NCI-H128 (cell line): Measurements from ENCODE around the gene LRRC42.
"Not testable (repeated sequence)": the region's sequence is repeated elsewhere in the genome, so short reads cannot be mapped to it uniquely, and the experiment has no call there.

Source experiments
- DNase-seq: peaks from one replicate; lab custom pipeline; 2025; ENCODE audit not compliant: unreplicated experiment; lab: John Stamatoyannopoulos, UW

The LRRC42 gene

DNA sequence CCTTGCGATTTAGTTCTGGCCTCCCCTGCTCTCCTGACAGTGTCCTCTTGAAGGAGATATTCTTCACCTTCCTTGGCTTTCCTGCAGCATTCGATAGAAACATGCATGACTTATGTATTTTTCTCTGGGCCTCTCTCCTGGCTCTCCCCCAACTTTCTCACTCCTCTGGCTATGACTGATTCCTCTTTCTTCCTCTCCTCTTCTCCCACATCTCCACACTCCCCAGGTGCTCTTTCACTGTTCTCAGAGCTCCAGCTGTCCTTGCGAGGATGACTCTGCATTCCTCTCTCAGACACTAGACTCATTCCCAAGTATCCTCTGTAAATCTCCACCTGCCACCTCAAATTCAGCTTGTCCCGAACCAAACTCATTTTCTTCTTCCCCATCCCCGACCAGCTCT is 18.0 kb downstream of the LRRC42 start:
- DNase-seq: no peak

GRCh38 chr1:53966794-53967193 is 20.6 kb downstream of the LRRC42 start:
- no peak for DNase-seq

DNA sequence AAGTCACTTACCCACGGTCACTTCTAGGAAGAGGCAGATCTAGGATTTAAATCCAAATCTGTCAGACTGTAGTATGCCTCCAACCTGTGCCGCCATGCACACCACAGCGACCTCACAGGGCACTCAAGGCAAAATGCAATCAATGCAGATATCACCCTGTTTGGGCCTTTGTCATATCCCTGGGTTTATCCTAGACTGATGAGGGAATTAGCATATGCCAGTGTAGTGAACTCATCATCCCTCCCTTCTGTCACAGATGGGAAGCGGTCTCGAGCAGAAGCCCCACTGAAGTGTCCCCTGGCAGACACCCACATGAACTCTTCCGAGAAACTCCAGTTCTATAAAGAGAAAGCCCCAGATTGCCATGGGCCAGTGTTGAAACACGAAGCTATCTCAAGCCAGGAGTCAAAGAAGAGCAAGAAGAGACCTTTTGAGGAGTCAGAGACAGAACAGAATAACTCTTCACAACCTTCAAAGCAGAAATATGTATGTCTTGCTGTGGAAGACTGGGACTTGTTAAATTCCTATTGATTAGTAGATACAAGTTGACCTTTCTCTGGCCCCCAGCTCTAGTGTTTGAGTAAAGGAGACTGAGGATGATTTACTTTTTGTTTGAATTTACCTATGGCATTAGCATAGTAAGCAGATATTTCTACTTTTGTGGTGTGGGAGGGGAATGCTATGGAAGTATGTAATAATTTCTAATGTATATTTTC is 21.4 kb downstream of the LRRC42 start:
- DNase-seq: no peak

DNA sequence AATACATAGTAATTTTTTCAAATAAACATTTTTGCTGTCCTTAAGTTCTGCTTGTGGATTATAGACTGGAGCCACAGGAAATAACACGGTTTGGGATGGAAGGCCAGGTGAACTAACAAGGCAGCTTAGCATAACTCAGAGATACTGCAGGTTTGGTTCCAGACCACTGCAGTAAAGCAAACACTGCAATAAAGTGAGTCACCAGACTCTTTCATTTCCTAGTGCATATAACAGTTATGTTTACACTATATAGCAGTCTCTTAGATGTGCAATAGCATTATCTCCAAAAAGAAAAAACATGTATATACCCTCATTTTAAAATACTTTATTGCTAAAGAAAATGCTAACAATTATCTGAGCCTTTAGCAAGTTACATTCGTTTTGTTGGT is 22.0 kb downstream of the LRRC42 start:
- no peak for DNase-seq

- not testable (repeated sequence) for DNase-seq
Observed at GRCh38 chr1:53969323-53969722, 23.2 kb downstream of the LRRC42 start.

DNA sequence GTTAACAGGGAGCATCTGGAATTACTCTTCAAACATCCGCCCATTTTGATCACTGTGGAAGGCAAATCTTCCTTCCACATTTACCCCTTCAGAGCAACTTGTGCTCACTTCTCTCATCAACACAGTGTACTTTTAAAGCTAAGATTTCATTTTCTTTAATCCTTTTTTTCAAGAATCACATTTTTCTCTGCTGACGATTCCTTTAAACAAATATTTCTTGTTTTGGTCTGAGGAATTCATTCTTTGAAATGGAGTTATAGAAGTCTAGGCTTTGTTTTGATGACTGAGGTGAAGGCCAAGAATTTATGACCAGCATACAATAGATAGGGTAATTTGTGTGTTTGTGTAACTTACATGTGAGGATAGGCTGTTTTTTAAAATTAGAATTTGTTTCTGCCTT is 25.6 kb downstream of the LRRC42 start:
- DNase-seq: no peak

GRCh38 chr1:53975861-53976260 is 29.7 kb downstream of the LRRC42 start:
- no peak for DNase-seq

- no peak for DNase-seq
Observed at GRCh38 chr1:53979712-53980450, 33.7 kb downstream of the LRRC42 start.

DNA sequence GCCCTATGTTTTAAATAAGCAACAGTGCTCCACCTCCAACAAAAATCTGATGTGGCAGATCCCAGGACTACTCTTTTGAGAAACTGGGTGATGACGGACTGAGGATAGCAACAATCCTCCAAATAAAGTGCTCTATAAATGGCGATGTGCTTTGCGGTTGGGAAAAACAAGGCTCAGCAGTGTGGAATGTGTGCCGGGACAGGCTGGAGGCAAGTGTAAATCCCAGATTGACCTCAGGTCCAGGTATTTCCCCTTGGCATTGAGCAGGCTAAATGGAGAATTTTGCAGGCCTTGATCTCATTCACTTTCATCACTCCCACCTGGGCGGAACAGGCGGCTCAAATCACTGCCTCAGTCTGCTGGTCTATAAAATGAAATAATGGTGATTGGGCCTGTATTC is 35.1 kb downstream of the LRRC42 start:
- no peak for DNase-seq

DNA sequence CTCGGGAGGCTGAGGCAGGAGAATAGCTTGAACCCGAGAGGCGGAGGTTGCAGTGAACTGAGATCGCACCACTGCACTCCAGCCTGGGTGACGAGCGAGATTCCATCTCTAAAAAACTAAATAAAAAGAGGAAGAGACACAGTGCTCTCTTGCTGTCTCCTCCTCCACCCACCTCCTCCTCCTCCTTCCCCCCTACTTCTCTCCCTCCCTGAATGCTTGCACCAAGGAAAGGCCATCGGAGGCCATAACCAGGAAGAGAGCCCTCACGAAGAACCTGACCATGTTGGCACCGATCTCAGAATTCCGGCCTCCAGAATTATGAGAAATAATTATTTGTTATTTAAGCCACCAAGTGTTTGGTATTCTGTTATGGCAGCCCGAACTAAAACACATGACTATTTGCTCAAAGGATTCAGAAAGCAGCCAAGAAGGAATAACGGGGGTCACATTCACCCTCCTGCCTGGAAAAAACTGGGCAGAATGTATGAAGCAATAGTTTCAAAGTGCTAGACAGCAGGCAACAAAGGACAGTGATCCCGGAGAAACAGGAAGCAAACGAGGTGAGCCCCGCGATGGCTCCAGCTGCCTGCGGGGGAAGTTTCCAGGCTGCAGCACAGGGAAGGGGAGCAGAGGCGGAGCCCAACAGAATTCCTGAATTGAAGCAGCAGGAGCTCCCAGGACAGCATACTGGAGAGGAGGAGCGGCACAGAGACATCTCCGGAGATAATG is 36.0 kb downstream of the LRRC42 start:
- no peak for DNase-seq

- no peak for DNase-seq
Observed at GRCh38 chr1:53982763-53983104, 36.6 kb downstream of the LRRC42 start.

- no peak for DNase-seq
Observed at GRCh38 chr1:53984726-53985125, 38.6 kb downstream of the LRRC42 start.

GRCh38 chr1:53986458-53986857 is 40.3 kb downstream of the LRRC42 start:
- DNase-seq: no peak

DNA sequence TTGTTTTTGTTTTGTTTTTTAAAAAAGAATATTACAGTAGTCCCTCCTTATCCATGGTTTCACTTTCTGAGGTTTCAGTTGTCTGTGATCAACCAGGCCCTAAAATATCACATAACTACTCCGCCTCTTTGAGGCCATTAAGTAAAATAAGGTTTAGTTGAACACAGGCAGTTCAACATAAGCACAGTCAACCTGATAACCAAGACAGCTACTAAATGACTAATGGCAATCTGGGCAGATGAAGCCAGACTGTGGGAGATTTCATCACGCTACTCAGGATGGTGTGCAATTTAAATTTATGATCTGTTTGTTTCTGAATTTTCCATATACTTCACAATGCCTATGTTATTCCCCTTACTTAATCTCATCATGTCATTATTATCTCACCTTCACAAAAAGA is 41.7 kb downstream of the LRRC42 start:
- no peak for DNase-seq

- no peak for DNase-seq
Observed at GRCh38 chr1:53992085-53992874, 46.1 kb downstream of the LRRC42 start.

DNA sequence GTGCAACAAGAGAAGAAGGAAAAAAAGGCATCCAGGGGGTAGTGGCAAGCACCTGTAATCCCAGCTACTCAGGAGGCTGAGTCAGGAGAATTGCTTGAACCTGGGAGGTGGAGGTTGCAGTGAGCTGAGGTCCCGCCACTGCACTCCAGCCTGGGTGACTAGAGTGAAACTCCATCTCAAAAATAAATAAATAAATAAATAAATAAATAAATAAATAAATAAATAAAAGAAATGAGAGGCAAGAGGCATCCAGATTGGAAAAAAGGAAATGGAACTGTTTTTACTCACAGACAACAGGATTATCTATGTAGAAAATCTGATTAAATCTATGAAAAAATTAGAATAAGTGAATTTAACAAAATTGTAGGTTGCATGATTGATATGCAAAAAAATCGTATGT is 48.4 kb downstream of the LRRC42 start:
- DNase-seq: not testable (repeated sequence)

GRCh38 chr1:53995683-53996082 is 49.5 kb downstream of the LRRC42 start:
- no peak for DNase-seq

GRCh38 chr1:53998223-53998622 is 52.1 kb downstream of the LRRC42 start:
- DNase-seq: no peak

GRCh38 chr1:53999920-54000319 is 53.8 kb downstream of the LRRC42 start:
- DNase-seq: no peak

GRCh38 chr1:54001591-54001990 is 55.4 kb downstream of the LRRC42 start:
- no peak for DNase-seq

DNA sequence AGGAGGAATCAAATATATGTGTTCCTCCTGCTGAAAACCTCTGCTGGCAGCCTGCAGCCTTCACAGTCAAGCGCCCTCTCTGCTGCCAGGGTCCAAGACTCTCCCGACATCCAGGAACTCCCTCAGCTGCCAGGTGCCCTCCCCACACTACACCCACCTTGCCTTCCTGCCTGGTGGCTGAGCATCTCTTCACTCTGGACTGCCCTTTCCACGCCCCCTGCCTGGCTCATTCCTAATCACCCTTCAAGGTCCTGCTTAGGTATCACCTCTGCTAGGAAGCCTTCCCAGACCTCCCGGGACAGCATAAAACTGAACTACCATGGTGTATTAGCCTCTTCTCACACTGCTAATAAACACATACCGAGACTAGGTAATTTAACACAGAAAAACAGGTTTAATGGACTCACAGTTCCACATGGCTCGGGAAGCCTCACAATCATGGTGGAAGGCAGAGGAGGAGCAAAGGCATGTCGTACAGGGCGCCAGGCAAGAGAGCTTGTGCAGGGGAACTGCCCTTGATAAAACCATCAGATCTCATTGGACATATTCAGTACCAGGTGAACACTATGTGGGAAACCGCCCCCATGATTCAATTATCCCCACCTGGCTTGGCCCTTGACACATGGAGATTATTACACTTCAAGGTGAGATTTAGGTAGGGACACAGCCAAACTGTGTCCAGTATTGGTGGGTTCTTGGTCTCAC is 56.5 kb downstream of the LRRC42 start:
- DNase-seq: no peak
